Aorta (tissue), 5 donors: ENCODE results near the gene JADE2. TPM values are rescaled to one million over a fixed set of nuclear protein-coding genes. Genes with fewer than 3 reads are reported as not detected.

ENCODE experiments used
- ATAC-seq: fragments of 200-7000 bp; cut with Tn5 transposase; one replicate; pipeline ENCODE4 v1.9.1; 2022; ENCODE audit warnings: moderate library complexity; ENCODE audit not compliant: low FRiP score
- DNase-seq, 2 donors: peaks; one replicate each; pipeline ENCODE4 v3.0.0-alpha.2; 2020
- H3K27ac ChIP-seq, 2 donors: one replicate each; pipeline ENCODE4 v1.5.1; 2013; ENCODE audit warnings: low read length in 2 of 2, mild to moderate bottlenecking in 2 of 2, moderate library complexity in 2 of 2, control low read depth in 1 of 2, inconsistent platforms in 1 of 2, low read depth in 1 of 2
- H3K27me3 ChIP-seq, 2 donors: one replicate each; pipeline ENCODE4 v1.6.1; 2013; ENCODE audit warnings: control low read depth in 1 of 2, low read length in 1 of 2, mild to moderate bottlenecking in 1 of 2, moderate library complexity in 1 of 2; ENCODE audit not compliant: insufficient read depth in 2 of 2, control insufficient read depth in 1 of 2
- H3K36me3 ChIP-seq, 2 donors: one replicate each; pipeline ENCODE4 v1.6.1; 2013; ENCODE audit warnings: control low read depth in 1 of 2, low read length in 1 of 2, mild to moderate bottlenecking in 1 of 2; ENCODE audit not compliant: insufficient read depth in 2 of 2, control insufficient read depth in 1 of 2
- H3K4me1 ChIP-seq, 2 donors: one replicate each; pipeline ENCODE4 v1.6.1; 2013; ENCODE audit warnings: low read length in 2 of 2, control low read depth in 1 of 2, mild to moderate bottlenecking in 1 of 2, moderate library complexity in 1 of 2; ENCODE audit not compliant: insufficient read depth in 2 of 2, control insufficient read depth in 1 of 2
- H3K4me3 ChIP-seq, 2 donors: one replicate each; pipeline ENCODE4 v1.5.1; 2013; ENCODE audit warnings: low read length in 2 of 2, control low read depth in 1 of 2, mild to moderate bottlenecking in 1 of 2
- H3K9me3 ChIP-seq: one replicate; pipeline ENCODE4 v1.6.1; 2013; ENCODE audit warnings: mild to moderate bottlenecking, low read length; ENCODE audit not compliant: control insufficient read depth
- WGBS, 2 donors: extraction: QIAGEN DNeasy Blood & Tissue Kit; methylation state at CpG; one replicate each; pipeline ENCODE4 v1.1.7; 2013; 5-methylcytosine and 5-hydroxymethylcytosine counted together
- intact Hi-C, 2 donors: fragments of 100-400 bp; cut with DNase I; formaldehyde crosslinking; loops; one replicate each; pipeline versions ENCODE4 v1.14.2 to v1.15.0; 2022
- polyA plus RNA-seq, 2 donors: library from polyadenylated mRNA; stranded (reverse); fragments of 200-250 nt; gene quantifications; one replicate each; pipeline ENCODE4 v1.2.3, GENCODE V29; 2013
- total RNA-seq, 2 donors: library from RNA; stranded (reverse); fragmentation: NEBNext Ultra II Directional; extraction: Animal tissue kit (Norgen Biotek cat#: 25700); gene quantifications; one replicate each; pipeline ENCODE4 v1.2.1, GENCODE V29; 2021
- donor health status: healthy with polysubstance abuse.
- donor health status: Bipolar disorder and iron deficiency.
- donor health status: DM: no; HTN: no; CAD: no.
- donor health status: DM: no; HTN: no; CAD: no.
- donor health status: DM: yes; HTN: yes; CAD: no.

The JADE2 gene
- total and polyA plus RNA-seq, 4 donors, result 6.1 to 60.3 (median 25.7) TPM

DNA sequence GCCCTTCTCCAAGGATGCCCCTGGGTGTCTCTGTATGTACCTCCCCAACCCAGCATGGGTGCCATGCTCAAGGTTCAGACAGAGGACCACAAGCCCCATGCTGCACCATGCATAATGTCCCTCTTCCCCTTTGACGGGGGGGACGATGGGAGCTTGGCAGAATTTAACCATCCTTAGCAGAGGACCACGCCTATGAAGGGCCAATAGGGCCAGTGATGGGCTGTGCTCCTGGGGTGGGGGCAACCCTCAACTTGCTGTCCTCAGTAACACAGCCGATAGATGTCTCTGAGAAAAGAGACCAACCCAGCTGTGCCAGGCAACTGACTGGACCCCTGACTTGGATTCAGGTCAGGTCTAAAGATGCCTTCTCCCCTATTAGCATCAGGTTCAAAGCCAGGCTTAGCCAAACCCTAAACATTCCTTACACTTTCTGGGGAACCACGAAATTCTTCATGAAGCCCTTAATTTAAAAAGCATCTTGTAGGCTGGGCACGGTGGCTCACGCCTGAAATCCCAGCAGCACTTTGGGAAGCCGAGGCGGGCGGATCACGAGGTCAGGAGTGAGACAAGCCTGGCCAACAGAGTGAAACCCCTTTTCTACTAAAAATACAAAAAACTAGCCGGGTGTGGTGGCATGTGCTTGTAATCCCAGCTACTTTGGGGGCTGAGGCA is 20.7 kb upstream of the JADE2 start:
- intact Hi-C loops, result no loop called here
- H3K4me1 ChIP-seq, result no peaks in the 10 kb centered on the region
- H3K9me3 ChIP-seq, result no peaks in the 10 kb centered on the region
- H3K36me3 ChIP-seq, result no peaks in the 10 kb centered on the region
- DNase-seq (peak in 1 of 2 donors; percentile 34), ATAC-seq (no peak)
- no peak overlapping the region for H3K4me3 ChIP-seq
- H3K27me3 ChIP-seq, result no peaks in the 10 kb centered on the region
- no peak overlapping the region for H3K27ac ChIP-seq
- 91 to 93% methylated on average over 12 of the region's 12 CpGs for WGBS, 2 donors

- intact Hi-C loops, result no loop called here
- H3K27ac ChIP-seq, result no peak overlapping the region
- H3K4me3 ChIP-seq, result no peak overlapping the region
- 74 to 77% methylated on average over 10 of the region's 10 CpGs for WGBS, 2 donors
- no peaks in the 10 kb centered on the region for H3K9me3 ChIP-seq
- no peaks in the 10 kb centered on the region for H3K4me1 ChIP-seq
- peak; percentile 70 for ATAC-seq
- DNase-seq, result peak; percentile 43 to 78
- H3K36me3 ChIP-seq, result no peaks in the 10 kb centered on the region
- H3K27me3 ChIP-seq, result no peaks in the 10 kb centered on the region
Observed at GRCh38 chr5:134506054-134507039, 19.1 kb upstream of the JADE2 start.

DNA sequence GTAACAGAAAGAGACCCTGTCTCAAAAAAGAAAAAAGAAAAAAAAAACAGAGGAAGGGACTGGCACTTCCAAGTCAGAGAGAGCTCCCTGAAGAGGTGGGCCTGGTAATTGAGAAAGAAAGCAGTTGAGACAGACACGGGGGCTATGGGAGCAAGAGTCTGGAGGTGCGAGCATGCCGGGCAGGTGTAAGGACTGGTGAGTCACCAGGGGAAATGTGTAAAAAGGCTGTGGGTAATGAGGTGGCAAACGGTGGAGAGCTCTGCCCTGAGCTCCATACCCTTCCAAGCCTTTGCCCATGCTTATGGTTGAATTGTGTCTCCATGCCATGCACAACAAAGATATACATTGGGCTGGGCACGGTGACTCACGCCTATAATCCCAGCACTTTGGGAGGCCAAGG is 18.0 kb upstream of the JADE2 start:
- no peaks in the 10 kb centered on the region for H3K9me3 ChIP-seq
- H3K4me1 ChIP-seq, result no peaks in the 10 kb centered on the region
- no peaks in the 10 kb centered on the region for H3K27me3 ChIP-seq
- ATAC-seq, result no peak
- intact Hi-C loops, result no loop called here
- WGBS, 2 donors, result 88 to 95% methylated on average over 6 of the region's 6 CpGs
- H3K4me3 ChIP-seq, result no peak overlapping the region
- peak in 1 of 2 donors; percentile 9 for DNase-seq
- H3K36me3 ChIP-seq, result no peaks in the 10 kb centered on the region
- no peak overlapping the region for H3K27ac ChIP-seq

- Histone ChIP-seq H3K4me1 (no peaks in the 10 kb centered on the region), H3K36me3 (no peaks in the 10 kb centered on the region), H3K9me3 (no peaks in the 10 kb centered on the region), H3K27ac (no peak overlapping the region), H3K27me3 (no peaks in the 10 kb centered on the region), H3K4me3 (no peak overlapping the region)
- 90 to 97% methylated on average over 8 of the region's 8 CpGs for WGBS, 2 donors
- no peak for ATAC-seq
- DNase-seq, result peak; percentile 17 to 60
- intact Hi-C loops, result no loop called here
Observed at GRCh38 chr5:134508521-134509195, 16.8 kb upstream of the JADE2 start.

GRCh38 chr5:134509308-134510040 is 16.0 kb upstream of the JADE2 start:
- DNase-seq, result peak in 1 of 2 donors; percentile 61
- no peak for ATAC-seq
- 89 to 91% methylated on average over 13 of the region's 13 CpGs for WGBS, 2 donors
- Histone ChIP-seq H3K9me3 (no peaks in the 10 kb centered on the region), H3K4me3 (no peak overlapping the region), H3K36me3 (no peaks in the 10 kb centered on the region), H3K4me1 (no peaks in the 10 kb centered on the region), H3K27ac (no peak overlapping the region), H3K27me3 (no peaks in the 10 kb centered on the region)
- intact Hi-C loops, result no loop called here

- H3K9me3 ChIP-seq, result no peaks in the 10 kb centered on the region
- ATAC-seq (no peak), DNase-seq (peak; percentile 38 to 48)
- no peak overlapping the region for H3K4me3 ChIP-seq
- no peaks in the 10 kb centered on the region for H3K4me1 ChIP-seq
- WGBS, 2 donors, result 52 to 57% methylated on average over 9 of the region's 9 CpGs
- H3K36me3 ChIP-seq, result no peaks in the 10 kb centered on the region
- H3K27ac ChIP-seq, result no peak overlapping the region
- H3K27me3 ChIP-seq, result no peaks in the 10 kb centered on the region
- intact Hi-C loops, result no loop called here
Observed at GRCh38 chr5:134510970-134511795, 14.3 kb upstream of the JADE2 start.

GRCh38 chr5:134511796-134512660 is 13.4 kb upstream of the JADE2 start:
- DNase-seq (peak; percentile 80 to 84), ATAC-seq (peak; percentile 79)
- Histone ChIP-seq H3K27ac (no peak overlapping the region), H3K4me3 (no peak overlapping the region), H3K9me3 (no peaks in the 10 kb centered on the region), H3K4me1 (no peaks in the 10 kb centered on the region), H3K36me3 (no peaks in the 10 kb centered on the region), H3K27me3 (no peaks in the 10 kb centered on the region)
- WGBS, 2 donors, result 57 to 72% methylated on average over 7 of the region's 7 CpGs
- intact Hi-C loops, result no loop called here
